DND-41 (cell line): ENCODE results near the gene TNPO3.
"Not testable (repeated sequence)": the region's sequence is repeated elsewhere in the genome, so short reads cannot be mapped to it uniquely, and the experiment has no call there.

Experiments
- ATAC-seq: fragments of 200-7000 bp; cut with Tn5 transposase; 3 replicates; pipeline ENCODE4 v1.9.1; 2021; ENCODE audit warnings: low read depth; ENCODE audit not compliant: insufficient read depth
- DNase-seq: peaks from one replicate; pipeline ENCODE4 v3.0.0-alpha.2; 2020
- H2AFZ ChIP-seq: 2 replicates; pipeline ENCODE4 v1.6.0; 2012; ENCODE audit warnings: low read depth, low read length
- H3K27ac ChIP-seq: 2 replicates; pipeline ENCODE4 v1.5.1; 2012; ENCODE audit warnings: low read length, inconsistent platforms
- H3K27me3 ChIP-seq: fragments of 200-600 bp; sonication (generic); 2 replicates; pipeline ENCODE4 v1.6.0; 2012; ENCODE audit warnings: low read length, mild to moderate bottlenecking, inconsistent platforms; ENCODE audit not compliant: insufficient read depth, poor library complexity
- H3K36me3 ChIP-seq: 2 replicates; pipeline ENCODE4 v1.5.1; 2012; ENCODE audit warnings: low read length, inconsistent platforms; ENCODE audit not compliant: insufficient read depth
- H3K4me1 ChIP-seq: 2 replicates; pipeline ENCODE4 v1.5.1; 2012; ENCODE audit warnings: mild to moderate bottlenecking, low read length; ENCODE audit not compliant: insufficient read depth
- H3K4me2 ChIP-seq: 2 replicates; pipeline ENCODE4 v1.6.0; 2012; ENCODE audit warnings: mild to moderate bottlenecking, moderate library complexity, low read length, inconsistent platforms; ENCODE audit not compliant: insufficient read depth
- H3K4me3 ChIP-seq, 2 experiments: fragments of 200-600 bp in 1 of 2; shearing (Covaris generic) in 1 of 2; 2 replicates each; pipeline ENCODE4 v1.5.1; 2012 to 2016; ENCODE audit warnings: inconsistent platforms in 2 of 2, low read length in 2 of 2, mild to moderate bottlenecking in 2 of 2, low read depth in 1 of 2, moderate library complexity in 1 of 2
- H3K79me2 ChIP-seq: 2 replicates; pipeline ENCODE4 v1.6.0; 2012; ENCODE audit warnings: low read length, inconsistent platforms; ENCODE audit not compliant: insufficient read depth
- H3K9ac ChIP-seq: 2 replicates; pipeline ENCODE4 v1.6.0; 2012; ENCODE audit warnings: low read depth, mild to moderate bottlenecking, inconsistent platforms, low read length, moderate library complexity
- H3K9me3 ChIP-seq: 2 replicates; pipeline ENCODE4 v1.5.1; 2012; ENCODE audit warnings: low read length, moderate library complexity, mild to moderate bottlenecking, inconsistent platforms; ENCODE audit not compliant: insufficient read depth, severe bottlenecking
- H4K20me1 ChIP-seq: 2 replicates; pipeline ENCODE4 v1.6.0; 2012; ENCODE audit warnings: low read length; ENCODE audit not compliant: insufficient read depth
- EZH2 ChIP-seq: IDR thresholded peaks from 3 replicates; pipeline ENCODE4 v1.6.1; 2012; ENCODE audit warnings: borderline replicate concordance, low read depth, mild to moderate bottlenecking, moderate library complexity, low read length, inconsistent platforms; ENCODE audit not compliant: severe bottlenecking
- TF ChIP-seq, protein P1 (sequence below): IDR thresholded peaks from 2 replicates; pipeline ENCODE4 v1.5.1; 2012; ENCODE audit warnings: borderline replicate concordance, low read length, moderate library complexity, mild to moderate bottlenecking; ENCODE audit not compliant: poor library complexity, severe bottlenecking; ENCODE audit errors: extremely low read depth

The TNPO3 gene

DNA sequence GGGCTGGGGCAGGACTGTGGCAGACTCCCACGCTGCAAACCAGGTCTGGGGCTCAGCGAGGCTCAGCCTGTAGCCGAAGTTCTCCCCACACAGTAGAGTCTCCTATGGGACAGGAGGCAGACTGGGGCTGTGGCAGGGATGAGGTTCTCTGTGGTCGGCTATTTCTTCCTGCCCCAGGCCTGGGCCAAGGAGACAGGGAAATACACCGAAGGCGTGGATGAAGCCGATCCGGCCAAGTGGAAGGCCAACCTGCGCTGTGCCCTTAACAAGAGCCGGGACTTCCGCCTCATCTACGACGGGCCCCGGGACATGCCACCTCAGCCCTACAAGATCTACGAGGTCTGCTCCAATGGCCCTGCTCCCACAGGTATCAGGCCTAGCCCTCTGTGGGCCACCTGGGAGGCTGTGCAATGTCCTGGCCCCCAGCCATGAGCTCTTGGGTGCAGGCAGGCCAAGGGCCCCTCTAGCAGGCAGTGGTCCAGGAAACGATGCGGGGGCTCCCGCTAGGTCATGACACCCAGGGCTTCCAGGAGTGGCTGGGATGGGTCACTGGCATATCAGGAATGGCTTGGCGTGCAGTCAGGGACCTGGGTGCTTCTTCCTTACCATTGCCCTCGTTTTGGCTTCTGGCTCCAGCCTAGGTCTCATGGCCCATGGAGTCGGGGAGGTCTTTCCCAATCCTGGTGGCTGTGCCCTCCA, 109.1 kb downstream of the TNPO3 start:
- H4K20me1 ChIP-seq, result no peaks in the 10 kb centered on the region
- no peak overlapping the region for H2AFZ ChIP-seq
- no peak for DNase-seq
- TF ChIP-seq EZH2, result no peak
- TF ChIP-seq, protein P1, sequence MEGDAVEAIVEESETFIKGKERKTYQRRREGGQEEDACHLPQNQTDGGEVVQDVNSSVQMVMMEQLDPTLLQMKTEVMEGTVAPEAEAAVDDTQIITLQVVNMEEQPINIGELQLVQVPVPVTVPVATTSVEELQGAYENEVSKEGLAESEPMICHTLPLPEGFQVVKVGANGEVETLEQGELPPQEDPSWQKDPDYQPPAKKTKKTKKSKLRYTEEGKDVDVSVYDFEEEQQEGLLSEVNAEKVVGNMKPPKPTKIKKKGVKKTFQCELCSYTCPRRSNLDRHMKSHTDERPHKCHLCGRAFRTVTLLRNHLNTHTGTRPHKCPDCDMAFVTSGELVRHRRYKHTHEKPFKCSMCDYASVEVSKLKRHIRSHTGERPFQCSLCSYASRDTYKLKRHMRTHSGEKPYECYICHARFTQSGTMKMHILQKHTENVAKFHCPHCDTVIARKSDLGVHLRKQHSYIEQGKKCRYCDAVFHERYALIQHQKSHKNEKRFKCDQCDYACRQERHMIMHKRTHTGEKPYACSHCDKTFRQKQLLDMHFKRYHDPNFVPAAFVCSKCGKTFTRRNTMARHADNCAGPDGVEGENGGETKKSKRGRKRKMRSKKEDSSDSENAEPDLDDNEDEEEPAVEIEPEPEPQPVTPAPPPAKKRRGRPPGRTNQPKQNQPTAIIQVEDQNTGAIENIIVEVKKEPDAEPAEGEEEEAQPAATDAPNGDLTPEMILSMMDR, result no peak
- H3K79me2 ChIP-seq, result no peaks in the 10 kb centered on the region
- no peaks in the 10 kb centered on the region for H3K4me1 ChIP-seq
- no peaks in the 10 kb centered on the region; the same call in 1 of the 2 replicates for H3K36me3 ChIP-seq
- H3K9me3 ChIP-seq, result no peaks in the 10 kb centered on the region
- ATAC-seq, result no peak
- no peak overlapping the region for H3K9ac ChIP-seq
- H3K4me3 ChIP-seq, result no peak overlapping the region
- H3K27ac ChIP-seq, result no peak overlapping the region
- H3K27me3 ChIP-seq, result no peaks in the 10 kb centered on the region
- no peak overlapping the region for H3K4me2 ChIP-seq

DNA sequence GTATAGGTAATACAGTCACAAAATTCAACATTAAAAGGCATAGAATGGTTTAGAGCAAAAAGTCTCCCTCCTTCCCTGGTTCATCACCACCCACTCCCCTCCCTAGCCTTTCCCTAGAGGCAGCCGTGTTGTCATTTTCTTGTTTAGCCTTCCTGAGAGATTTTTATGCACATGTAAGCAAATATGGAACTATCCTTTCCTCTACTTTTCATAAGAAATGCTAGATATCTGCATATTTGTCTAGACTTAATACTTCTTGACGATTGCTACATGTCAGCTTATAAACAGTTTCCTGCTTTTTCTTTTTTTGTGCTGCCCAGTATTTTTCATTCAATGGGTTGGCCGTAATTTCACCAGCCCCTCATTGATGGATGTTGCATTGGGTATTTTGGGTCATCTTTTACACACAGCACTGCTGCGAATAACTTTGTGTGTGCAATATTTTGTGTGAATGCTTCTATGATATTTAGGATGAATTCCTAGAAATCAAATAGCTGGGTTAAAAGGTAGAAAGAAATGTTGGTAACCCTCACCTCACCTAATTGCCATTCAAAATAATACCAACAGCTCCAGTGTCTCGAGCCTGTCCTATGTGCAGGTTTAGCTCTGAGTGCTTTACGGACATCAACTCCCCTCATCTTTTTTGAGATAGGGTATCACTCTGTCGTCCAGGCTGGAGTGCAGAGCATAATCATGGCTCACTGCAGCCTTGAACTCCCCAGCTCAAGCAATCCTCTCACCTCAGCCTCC, 110.2 kb downstream of the TNPO3 start:
- Histone ChIP-seq H3K27ac (no peak overlapping the region), H2AFZ (no peak overlapping the region), H3K27me3 (no peaks in the 10 kb centered on the region), H4K20me1 (no peaks in the 10 kb centered on the region), H3K9ac (no peak overlapping the region), H3K9me3 (no peaks in the 10 kb centered on the region), H3K36me3 (no peaks in the 10 kb centered on the region), H3K79me2 (no peaks in the 10 kb centered on the region), H3K4me3 (no peak overlapping the region), H3K4me2 (no peak overlapping the region), H3K4me1 (no peaks in the 10 kb centered on the region)
- DNase-seq (no peak), ATAC-seq (no peak)
- TF ChIP-seq, protein P1, result no peak

DNA sequence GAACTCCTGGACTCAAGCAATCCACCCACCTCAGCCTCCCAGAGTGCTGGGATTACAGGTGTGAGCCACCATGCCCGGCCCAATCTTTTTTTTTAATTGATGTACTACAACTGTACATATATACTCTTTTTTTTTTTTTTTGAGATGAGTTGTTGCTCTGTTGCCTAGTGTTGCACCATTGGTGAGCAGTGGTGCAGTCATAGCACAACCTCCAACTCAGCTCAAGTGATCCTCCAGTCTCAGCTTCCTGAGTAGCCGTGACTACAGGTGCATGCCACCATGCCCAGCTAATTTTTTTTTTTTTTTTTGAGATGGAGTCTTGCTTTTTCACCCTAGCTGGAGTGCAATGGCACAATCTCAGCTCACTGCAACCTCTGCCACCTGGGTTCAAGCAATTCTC, 111.7 kb downstream of the TNPO3 start:
- not testable (repeated sequence) for ATAC-seq, H3K79me2 ChIP-seq, H4K20me1 ChIP-seq, H3K4me2 ChIP-seq, H3K27ac ChIP-seq, DNase-seq, H3K4me3 ChIP-seq, H2AFZ ChIP-seq, H3K9ac ChIP-seq, H3K36me3 ChIP-seq, H3K4me1 ChIP-seq, H3K27me3 ChIP-seq, H3K9me3 ChIP-seq

DNA sequence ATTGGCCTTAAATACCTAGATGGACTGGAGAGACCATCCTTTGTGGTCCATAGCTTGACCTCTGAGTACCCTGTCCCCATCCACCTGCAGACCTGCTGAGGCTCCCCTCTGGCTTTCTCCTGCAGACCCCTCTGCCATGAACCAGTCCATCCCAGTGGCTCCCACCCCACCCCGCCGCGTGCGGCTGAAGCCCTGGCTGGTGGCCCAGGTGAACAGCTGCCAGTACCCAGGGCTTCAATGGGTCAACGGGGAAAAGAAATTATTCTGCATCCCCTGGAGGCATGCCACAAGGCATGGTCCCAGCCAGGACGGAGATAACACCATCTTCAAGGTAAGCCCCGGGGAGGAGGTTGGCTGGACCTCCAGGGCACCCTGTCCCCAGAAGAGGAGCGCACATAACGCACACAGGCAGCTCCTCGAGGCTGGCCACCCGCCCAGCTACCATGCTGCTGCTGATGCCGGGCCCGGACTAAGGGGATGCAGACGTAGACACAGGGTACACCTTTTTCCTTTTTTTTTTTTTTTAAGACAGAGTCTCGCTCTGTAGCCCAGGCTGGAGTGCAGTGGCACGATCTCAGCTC, 112.9 kb downstream of the TNPO3 start:
- no peaks in the 10 kb centered on the region for H3K79me2 ChIP-seq
- ATAC-seq (no peak), DNase-seq (no peak)
- H3K4me3 ChIP-seq, result no peak overlapping the region
- TF ChIP-seq, protein P1, result no peak
- no peak for TF ChIP-seq EZH2
- no peaks in the 10 kb centered on the region for H3K36me3 ChIP-seq
- H3K9ac ChIP-seq, result no peak overlapping the region
- H2AFZ ChIP-seq, result no peak overlapping the region
- H3K9me3 ChIP-seq, result no peaks in the 10 kb centered on the region
- no peaks in the 10 kb centered on the region for H3K4me1 ChIP-seq
- H3K27ac ChIP-seq, result no peak overlapping the region
- H3K4me2 ChIP-seq, result no peak overlapping the region
- H3K27me3 ChIP-seq, result no peaks in the 10 kb centered on the region
- H4K20me1 ChIP-seq, result no peaks in the 10 kb centered on the region
